ENCODE measurements around the gene TRAPPC5.

Gene TRAPPC5

DNA sequence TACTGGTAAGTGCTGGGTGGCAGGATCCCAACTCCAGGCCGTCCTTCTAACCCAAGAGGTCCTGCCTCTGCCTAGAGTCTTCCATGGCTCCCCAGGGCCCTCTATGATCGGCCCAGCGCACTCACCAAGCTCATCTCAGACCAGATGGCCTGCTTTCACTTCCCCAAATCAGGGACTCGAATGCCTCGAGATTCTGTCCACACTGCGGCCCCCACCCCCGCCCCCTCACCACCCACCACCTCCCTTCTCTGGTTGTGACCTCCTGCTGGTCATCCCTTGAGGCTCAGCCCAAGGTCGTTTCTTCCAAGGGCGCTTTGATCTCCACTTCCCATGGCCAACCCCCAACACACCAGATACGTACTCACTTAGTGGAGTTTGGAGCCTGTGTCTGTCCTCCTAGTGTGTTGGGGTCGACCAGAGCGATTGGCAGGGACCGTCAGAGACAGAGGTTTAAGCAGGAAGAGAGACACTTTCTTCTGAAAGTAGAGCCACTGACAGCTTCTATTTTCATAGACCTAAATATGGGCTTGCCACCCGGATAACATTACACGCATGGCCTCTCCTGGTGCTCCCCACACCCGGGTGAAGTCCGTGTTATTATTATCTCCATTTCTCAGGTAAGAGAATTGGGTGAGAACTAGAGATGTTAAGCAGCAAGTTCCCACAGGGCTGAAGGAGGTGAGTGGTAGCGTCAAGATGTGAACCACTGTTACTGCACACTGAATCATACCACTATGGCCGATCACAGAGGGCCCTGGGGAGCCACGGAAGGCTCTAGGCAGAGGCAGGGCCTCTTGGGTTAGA is 21.2 kb downstream of the TRAPPC5 start, which contains the start of gene FCER2:
FCER2 (minus strand) TSS at position 478 of the 804 bp plus-strand sequence. CDS start 2,371 bp downstream, outside the sequence.
- no peak for DNase-seq

DNA sequence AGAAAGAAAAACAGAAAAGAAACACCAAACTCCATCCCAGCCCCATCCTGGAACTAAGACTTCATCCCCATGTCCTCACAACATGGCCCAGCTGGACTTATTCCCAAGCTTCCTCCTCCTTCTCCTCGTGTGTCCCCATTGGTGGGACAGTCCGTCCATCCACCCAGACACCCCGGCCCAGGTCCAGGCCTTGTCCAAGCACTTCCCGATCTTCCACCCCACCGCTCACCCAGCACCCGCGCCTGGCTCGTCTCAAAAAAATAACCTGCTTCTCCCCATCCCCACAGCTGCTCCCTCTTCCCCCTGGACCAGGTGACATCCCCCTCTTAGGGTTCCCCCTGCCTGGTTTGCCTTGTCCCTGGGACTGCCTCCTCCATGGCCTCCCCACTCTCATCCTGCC is 22.7 kb downstream of the TRAPPC5 start:
- DNase-seq: no peak

DNA sequence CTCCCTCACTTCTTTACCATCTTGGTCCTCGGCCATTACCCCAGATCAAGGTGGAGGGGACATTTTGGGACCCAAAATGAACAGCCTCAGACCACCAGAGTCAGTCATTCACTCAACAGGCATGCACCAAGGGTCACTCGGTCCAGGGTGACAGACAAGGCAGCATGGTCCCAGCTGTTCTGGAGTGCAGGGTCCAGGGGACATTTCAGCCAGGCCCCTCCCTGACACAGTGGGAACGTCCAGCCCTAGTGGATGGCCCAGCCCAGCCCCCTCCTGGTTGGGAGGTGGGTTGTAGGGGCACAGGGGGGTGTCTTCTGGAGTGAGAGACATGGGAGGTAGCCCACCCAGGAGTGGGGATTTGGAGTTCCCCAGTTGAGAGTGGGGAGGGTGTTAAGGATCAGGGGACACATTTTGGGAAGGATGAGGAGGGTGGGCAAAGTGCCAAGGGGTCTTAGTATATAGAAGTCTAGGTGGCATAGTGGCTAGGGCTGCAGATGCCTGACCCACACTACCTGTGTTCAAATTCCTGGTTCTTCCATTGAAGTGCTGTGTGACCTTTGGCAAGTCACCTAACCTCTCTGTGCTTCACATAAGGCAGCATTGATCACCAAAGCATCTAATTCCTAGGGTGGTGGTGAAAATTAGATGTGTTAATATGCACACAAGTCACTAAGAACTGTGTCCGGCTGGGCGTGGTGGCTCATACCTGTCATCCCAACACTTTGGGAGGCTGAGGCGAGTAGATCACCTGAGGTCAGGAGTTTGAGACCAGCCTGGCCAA is 23.8 kb downstream of the TRAPPC5 start:
- no peak for DNase-seq

- peak; percentile 76 for DNase-seq
Observed at GRCh38 chr19:7705387-7706187, 25.0 kb downstream of the TRAPPC5 start.

- no peak for DNase-seq
Observed at GRCh38 chr19:7706188-7706954, 25.7 kb downstream of the TRAPPC5 start.

DNA sequence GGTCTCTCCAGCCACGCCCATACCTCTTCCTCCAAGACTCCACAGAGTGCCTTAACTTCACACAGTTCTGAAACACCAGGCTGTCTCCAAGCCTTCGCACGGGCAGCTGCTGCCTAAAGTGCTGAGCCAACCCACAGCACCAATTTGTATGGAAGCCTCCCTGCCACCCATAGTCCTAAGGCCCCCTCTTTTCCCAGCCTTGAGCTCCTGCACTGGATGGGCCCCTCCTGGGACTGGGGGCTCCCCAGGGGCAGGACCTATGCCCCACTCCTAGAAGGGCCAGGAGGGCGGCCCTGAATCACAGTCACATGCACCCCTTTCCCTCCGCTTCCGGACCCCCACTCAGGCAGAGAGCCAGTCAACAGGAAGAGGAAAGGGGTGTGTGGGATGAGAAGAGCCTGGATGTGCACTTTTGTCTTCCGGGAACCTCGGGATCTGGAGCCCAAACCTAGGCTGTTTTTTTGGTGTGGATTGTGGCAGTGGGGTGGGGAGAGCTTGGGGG is 26.4 kb downstream of the TRAPPC5 start:
- DNase-seq: no peak

DNA sequence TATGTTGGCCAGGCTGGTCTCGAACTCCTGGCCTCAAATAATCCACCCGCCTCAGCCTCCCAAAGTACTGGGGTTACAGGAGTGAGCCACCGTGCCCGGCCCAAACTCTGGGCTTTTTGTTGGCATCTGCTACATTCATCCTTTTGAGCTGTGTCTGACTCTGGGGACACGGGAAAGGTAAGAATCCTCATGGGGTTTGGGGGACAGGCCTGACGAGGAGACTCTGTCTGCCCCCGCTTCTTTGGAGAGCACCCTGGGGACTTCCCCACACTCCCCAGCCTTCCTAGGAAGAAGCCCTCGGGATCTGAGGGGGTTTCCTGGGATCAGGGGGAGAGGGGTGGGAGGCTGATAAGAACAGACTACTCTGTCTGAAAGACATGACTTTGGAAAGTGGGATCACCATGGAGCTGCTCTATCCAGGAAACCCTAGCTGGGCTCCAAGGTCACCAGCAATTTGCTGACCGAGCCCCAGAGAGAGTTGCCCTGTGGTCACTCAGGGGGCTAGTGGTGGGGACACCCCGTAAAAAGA is 29.4 kb downstream of the TRAPPC5 start:
- DNase-seq: no peak

GRCh38 chr19:7710616-7711015 is 30.0 kb downstream of the TRAPPC5 start:
- no peak for DNase-seq

GRCh38 chr19:7715671-7716070 is 35.0 kb downstream of the TRAPPC5 start:
- no peak for DNase-seq

DNA sequence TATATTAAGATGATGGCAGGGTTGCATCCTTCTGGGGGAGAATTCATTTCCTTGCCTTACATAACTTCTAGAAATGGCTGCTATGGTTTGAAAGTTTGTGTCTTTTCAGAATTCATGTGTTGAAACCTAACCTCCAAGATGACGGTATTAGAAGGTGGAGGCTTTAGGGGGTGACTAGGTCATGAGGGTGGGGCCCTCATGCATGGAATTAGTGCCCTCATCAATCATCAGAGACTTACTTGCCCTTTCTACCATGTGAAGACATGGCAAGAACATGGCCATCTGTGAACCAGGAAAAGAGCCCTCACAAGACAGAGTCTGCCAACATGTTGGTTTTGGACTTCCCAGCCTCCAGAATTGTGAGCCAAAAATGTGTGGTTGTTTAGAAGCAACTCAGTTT is 36.1 kb downstream of the TRAPPC5 start:
- DNase-seq: no peak

- no peak for DNase-seq
Observed at GRCh38 chr19:7718668-7719067, 38.0 kb downstream of the TRAPPC5 start.

- no peak for DNase-seq
Observed at GRCh38 chr19:7720351-7720750, 39.7 kb downstream of the TRAPPC5 start.

DNA sequence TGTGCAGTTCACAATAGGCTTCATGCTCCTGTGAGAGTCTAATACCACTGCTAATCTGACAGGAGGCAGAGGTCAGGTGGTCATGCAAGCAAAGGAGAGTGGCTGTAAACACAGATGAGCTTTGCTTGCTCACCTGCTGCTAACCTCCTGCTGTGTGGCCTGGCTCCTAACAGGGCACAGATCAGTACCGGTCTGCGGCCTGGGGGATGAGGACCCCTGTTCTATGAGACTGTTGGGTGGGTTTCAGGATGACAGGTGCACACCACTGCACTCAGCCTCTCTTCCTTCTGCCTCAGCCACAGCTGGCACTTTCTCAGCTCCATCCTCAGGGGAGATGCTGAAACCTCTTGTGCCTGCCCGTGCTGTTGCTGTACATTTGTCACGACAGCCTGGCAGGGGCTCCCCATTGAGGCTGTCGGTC is 41.6 kb downstream of the TRAPPC5 start:
- DNase-seq: no peak

GRCh38 chr19:7725791-7726190 is 45.2 kb downstream of the TRAPPC5 start:
- DNase-seq: no peak

GRCh38 chr19:7729211-7729610 is 48.6 kb downstream of the TRAPPC5 start:
- no peak for DNase-seq

DNA sequence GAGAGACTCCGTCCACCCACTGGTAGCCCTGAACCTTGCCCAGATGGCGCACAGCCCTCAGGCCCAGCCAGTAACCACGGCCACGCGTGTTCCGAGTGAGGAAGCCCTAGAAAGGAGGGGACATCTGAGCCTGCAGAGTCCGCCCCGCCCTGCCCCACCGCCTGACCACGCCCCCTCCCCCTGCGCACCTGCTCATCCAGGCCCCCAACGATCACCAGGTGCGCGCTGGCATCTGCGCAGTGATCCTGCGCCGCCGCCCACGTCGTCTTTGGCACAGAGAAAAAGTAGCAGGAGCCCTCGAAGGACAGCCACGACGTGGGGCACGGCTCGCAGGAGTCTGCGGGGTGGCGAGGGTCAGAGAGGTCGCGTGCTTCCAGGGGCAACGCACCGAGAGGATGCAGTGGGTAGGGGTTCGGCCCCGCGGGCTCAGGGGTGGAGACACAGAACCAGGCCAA is 49.2 kb downstream of the TRAPPC5 start:
- no peak for DNase-seq

DNA sequence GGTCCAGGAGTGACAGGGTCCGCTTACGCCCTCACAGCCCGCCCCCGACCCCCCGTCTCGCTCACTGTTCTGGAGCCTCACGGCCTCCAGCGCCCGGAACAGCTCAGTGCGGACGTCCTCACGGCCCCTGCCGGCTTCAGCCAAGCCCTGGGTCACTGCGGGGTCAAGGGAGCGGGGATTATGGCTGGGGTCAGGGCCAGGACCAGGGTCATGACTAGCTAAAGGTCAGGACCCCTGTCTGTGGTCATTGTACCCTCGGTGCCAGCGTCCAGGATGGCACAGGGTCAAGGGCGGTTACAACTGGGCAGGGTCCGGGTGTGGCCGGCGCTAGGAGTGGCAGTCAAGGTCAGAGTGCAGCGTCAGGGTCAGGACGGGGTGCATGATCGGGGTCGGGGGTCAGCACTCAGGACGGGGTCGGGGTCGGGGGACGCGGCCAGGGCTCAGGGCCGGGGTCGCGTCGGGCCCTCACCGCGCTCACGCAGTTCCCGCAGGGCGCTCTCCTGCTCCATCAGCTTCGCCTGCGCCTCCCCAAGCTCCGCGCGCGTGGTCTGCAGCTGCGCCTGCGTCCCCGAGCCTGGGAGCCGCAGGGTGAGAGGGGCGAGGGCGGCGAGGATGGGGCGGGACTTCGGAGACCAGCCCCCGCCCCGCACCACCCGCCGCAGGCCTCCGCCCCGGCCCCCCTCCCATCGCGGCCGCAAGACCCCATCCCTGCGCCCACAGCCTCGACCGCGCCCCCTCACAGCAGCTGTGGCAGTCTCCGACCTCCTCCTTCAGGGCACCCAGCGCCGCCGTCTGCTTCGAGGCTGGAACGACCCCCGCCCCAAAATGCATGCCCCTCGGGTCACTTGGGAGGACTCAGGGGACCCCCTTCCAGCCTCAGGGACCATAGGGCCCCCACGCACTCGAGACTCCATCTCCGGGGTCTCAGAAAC is 49.9 kb downstream of the TRAPPC5 start:
- DNase-seq: no peak

DNA sequence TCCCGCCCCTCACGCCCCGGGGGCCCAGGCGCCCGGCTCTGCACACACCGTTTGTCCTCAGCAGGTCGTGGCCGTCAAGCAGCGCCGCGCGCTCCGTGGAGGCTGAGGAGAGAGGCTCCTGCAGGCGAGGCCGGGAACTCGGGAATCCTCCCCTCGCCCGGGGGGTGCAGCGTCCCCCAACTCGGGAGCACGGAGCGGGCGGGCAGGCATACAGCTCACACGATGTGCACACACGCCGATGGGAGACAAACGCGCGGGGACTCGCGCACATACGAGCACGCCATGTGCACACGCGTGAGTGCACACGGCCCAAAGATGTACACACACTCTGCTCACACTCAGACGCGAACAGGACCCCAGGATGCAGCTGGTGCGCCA is 50.6 kb downstream of the TRAPPC5 start:
- no peak for DNase-seq

DNA sequence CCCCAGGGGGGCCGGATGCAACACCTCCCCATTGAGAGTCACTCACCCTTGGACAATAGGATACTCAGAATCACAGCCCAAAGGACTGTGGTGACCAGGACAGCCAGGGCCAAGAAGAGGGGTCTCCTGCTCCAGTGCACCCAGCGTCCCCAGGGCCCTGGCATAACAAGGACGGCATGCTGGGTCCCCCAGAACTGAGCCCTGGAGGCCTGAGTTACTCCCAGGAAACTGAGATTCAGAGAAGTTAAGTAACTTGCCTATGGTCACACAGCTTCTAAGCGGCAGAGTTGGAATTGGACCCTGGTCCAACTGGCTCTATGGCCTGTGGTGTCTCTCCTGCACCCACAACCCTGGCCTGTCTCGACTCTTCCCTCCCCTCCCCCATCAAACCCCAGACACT is 51.0 kb downstream of the TRAPPC5 start:
- DNase-seq: no peak

DNA sequence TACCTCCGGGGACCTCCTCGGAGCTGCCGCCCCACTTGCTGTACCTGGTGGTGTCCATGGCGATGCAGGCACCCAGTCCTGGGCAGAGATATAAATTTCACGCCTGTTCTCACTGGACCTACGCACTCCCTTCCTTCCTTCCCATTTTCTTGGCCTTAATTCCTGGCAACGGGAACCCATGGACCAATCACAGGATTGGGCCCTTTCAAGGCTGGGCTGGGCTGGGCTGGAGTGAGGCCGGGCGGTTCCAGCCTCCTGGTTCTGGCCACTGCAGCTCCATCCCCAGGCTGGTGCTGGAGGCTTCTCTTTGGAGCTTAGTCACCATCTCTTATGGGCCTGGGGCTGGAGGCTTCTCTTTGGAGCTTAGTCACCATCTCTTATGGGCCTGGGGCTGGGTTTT is 51.4 kb downstream of the TRAPPC5 start, which contains the start of gene CLEC4G:
CLEC4G (minus strand) TSS at position 66 of the 400 bp plus-strand sequence; CDS start at position 58, 8 bp downstream.
- no peak for DNase-seq

DNA sequence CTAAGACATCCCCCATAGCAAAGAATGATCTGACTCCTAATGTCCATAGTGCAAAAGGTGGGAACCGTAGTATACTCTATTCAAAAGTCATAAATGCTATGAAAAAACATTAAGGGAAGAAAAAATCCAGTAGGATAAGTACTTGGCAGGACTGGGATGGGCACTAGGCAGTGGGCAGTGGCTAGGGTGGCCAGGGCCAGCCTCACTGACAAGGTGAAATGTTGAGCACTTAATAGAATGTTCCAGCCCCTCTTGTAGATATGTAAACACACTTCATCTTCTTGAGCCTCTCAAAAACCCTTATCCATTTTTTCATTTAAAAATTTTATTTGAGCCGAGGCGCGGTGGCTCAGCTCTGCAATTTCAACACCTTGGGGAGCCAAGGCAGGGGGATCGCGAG is 52.7 kb downstream of the TRAPPC5 start:
- no peak for DNase-seq

Measured in SIG-M5 (cell line).